Activated CD8-positive, alpha-beta memory T cell treated with anti-CD3 and anti-CD28 coated beads, Interleukin-2, amount 50 U/mL, for 48 hours (primary cell): ENCODE measurements around the gene PNISR.

ENCODE experiments used
- DNase-seq: peaks from one replicate; pipeline ENCODE4 v3.0.0-alpha.2; 2020

The PNISR gene

DNA sequence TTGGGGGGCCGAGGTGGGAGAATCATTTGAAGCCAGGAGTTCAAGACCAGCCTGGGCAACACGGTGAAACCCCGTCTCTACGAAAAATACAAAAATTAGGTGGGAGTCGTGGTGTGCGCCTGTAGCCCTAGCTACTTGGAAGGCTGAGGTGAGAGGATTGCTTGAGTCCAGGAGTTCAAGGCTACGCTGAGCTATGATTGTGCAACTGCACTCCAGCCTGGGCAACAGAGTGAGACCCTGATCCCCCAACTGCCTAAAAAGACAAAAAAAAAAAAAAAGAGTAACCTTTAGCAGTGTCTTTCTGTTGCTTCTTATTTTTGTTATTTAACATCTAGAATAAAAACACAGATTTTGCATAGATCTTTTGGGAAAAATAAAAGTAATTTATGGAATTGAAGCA is 18.0 kb downstream of the PNISR start:
- DNase-seq, result no peak

GRCh38 chr6:99402448-99402847 is 22.7 kb downstream of the PNISR start:
- DNase-seq, result no peak

- DNase-seq, result no peak
These were observed 27.8 kb downstream of the PNISR start for GRCh38 chr6:99397287-99397686.

- DNase-seq, result peak; percentile 89
These were observed 31.2 kb downstream of the PNISR start, which contains the start of gene COQ3 for GRCh38 chr6:99393698-99394531. TSS of gene COQ3 (minus strand) at chr6:99394195. CDS start at chr6:99394179, 16 bp downstream.

GRCh38 chr6:99393366-99393697 is 31.8 kb downstream of the PNISR start:
- DNase-seq, result no peak

DNA sequence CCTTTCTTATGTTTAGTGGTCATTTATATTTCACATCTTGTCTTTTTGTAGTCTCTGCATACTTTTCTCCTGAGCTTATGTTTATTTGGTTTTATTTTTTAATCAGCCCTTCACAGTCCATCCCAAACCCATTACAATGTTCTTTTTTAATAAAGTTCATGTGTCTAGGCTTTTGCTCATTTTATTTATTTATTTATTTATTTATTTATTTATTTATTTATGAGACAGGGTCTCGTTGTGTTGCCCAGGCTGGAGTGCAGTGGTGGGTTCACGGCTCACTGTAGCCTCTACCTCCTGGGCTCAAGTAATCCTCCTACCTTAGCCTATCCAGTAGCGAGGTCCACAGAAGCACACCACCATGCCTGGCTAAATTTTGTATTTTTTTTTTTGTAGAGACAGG is 34.2 kb downstream of the PNISR start:
- no peak for DNase-seq

DNA sequence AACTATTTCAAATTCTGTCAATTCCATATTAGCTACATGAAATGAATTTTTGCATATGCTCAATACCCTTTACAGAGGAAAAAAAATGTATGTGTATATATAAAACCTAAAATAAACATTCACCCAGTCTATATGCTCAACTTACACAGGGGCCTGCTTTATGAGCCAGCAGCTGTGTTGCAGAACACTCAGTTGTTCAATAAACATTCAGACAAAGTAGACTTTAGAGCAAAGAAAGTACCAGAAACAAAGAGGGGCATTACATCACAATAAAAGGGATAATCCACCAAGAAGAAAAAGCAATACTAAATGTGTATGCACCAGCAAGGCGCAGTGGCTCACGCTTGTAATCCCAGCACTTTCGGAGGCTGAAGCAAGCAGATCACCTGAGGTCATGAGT is 40.6 kb downstream of the PNISR start:
- DNase-seq, result no peak

GRCh38 chr6:99378636-99379035 is 46.5 kb downstream of the PNISR start:
- no peak for DNase-seq

DNA sequence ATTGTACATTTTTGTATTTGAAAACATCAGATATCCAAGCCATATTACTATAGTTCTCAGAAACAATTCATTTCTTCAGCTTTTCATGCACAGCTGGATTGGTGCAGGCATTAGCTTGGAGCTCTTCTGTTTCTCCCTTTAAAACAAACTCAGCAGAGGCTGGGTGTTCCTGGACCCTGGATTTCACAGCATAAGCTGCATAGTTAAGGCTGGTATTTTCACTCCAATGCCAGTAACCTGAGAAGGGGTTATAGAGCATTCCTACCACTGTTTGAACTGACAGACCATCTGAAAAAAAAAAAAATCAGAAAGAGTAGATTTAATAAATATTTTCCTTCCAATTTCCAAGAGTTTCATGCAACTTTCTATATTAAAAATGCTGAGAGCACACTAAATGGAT is 55.6 kb downstream of the PNISR start:
- no peak for DNase-seq

DNA sequence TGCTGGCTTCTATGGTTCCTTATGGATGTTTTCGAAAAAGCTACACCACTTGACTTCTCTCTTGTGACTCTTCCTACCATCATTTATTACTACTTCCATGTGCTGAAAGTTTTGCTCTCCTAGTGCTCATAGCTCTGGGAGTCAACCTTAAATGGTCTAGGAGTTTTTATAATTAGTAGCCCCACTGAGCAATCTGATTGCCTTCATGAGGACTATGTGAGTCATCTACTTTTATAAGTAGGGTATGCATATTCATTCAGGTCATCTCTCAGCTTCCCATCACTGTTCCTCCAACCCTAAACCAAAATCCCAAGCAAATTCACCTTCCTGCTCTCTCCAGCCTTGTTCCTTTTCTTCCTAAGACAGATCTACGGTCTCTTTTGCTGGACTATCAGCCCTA is 58.3 kb downstream of the PNISR start:
- no peak for DNase-seq

DNA sequence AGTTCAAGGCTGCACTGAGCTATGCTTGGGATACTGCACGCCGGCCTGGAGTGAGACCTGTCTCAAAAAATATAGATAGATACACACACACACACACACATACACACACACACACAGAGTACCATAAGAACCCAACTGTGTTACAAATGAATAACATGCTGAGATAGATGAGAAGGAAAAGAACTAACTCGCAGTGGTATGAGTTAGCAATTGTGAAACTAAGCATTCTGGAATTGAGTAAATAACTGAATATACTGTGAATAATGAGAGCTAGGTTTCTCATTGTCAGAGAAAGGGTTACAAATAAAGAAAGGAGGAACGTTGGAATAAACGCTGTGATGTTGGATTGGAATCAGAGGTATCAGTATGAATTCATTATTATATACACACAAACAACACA is 61.1 kb downstream of the PNISR start:
- DNase-seq, result no peak

- DNase-seq, result no peak
These were observed 62.3 kb downstream of the PNISR start for GRCh38 chr6:99362678-99363268.

GRCh38 chr6:99359800-99360199 is 65.3 kb downstream of the PNISR start:
- no peak for DNase-seq

- no peak for DNase-seq
These were observed 68.5 kb downstream of the PNISR start for GRCh38 chr6:99356641-99357040.

DNA sequence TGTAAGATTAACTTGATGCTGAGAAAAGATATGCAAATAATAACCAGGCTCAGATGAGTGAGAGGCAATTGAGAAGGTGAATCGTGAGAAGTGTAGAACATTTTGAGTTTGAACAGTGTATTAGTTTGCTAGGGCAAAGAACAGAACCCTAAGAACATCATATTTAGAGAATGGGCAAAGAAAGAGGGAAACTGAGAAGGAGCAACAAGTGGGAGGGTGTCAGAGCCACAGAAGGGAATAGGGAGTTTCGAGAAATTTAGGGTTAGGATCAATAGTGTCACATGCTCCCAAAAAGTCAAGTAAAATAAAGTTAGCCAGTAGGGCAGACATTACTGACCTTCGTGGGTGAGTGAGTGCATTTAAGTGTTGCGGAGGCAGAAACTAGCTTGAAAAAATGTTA is 70.1 kb downstream of the PNISR start:
- no peak for DNase-seq

- DNase-seq, result no peak
These were observed 72.0 kb downstream of the PNISR start for GRCh38 chr6:99353126-99353525.

GRCh38 chr6:99350573-99350972 is 74.5 kb downstream of the PNISR start:
- DNase-seq, result no peak

GRCh38 chr6:99349171-99350141 is 75.7 kb downstream of the PNISR start, which contains the start of gene FAXC:
TSS of gene FAXC (minus strand) at chr6:99349674. CDS start at chr6:99349372, 302 bp downstream.
- DNase-seq, result peak; percentile 58

DNA sequence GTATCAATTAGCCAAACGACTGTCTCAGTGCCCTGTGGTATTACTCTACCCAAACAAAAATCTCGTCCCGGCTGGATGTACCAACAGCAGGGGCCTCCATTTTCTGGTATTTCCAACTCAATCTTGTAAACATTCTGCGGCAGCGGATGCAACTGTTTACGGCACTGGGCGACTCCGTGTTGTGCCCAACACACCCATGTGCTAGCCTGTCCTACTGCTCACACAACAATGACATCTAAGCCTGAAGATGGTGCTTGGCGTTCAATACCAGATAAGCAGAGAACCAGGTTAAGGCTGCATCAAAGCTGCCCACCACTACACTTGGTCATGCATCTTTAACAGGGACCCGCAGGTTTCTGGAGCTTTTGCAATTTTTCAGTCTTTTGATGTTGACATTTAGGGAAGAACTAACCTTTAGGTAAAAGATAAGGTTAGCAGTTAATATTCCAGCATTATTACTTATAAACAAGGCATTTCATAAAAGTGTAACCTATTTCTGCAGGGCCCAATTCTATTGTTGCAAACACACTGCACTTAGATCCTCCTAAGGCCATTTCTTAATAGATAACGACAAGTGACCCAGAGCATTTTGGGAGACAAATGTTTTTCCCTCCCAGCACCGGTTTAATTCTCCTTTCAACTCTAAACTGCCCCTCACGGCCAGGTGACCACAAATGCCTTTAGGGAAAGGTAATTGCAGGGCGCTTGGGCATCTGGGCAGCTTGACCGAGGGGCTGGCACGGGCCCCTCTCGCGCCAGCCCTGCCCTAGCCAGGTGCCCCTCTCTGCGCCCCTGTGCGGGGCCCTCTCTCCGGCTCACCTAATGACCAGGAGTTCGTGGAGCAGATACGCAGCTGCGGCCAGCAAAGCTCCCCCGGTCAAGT is 76.6 kb downstream of the PNISR start:
- DNase-seq, result no peak
